ENCODE results near the gene NISCH. TPM values are rescaled to one million over a fixed set of nuclear protein-coding genes. Genes with fewer than 3 reads are reported as not detected.
A peak's percentile ranks its signal among the peaks of the same experiment; 100 is the strongest.

The NISCH gene
- total RNA-seq, 2 donors from 2014 or later = 57.3 to 58.1 TPM

- ATAC-seq (no peak), DNase-seq (peak; percentile 3 to 23)
- intact Hi-C loops (cut with DNase I, micrococcal nuclease) = no loop called here
Measured at GRCh38 chr3:52529376-52530333, 74.3 kb downstream of the NISCH start.

DNA sequence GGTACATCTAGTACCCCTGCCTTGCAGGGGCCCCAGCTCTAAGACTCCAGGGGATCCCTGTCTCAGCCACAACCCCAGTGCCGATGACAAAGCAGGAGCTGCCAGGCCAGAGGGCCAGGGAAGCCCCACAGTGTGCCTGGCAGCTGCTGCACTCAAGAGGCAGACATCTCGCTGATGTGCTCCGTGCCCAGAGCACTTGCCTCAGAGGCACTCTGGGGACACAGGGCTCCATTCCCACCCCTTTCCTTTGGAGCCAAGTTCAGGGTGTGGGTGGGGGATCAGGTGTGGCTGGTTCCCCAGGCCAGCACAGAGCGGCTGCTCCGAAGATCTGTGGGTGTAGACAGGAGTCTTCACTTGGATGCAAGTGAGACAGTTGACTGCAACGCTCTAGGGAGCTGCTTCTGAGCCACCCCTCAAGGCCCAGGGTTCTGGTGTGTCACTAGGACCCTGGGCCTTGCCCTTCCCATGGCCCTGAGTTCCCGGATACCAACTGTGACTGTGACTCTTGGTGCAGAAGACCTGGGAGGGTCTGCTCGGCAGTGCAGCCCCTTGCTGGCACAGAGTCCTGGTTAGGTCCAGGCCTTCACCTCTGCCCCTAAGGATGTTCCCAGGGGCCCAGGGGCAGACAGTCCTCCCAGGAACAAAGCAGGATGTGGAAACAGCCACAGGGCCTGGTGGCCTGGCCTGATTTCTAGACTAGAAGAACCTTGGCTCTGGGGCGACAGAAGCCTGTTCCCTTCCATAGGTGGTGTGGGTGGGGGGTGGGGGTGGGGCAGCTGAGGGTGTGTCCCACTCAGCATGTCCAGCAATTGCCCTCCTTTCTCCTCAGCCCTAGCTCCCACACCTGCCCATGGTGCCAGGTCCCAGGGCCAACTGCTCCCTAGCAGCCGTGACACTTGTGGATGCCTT is 75.8 kb downstream of the NISCH start:
- intact Hi-C loops (cut with DNase I, micrococcal nuclease) = no loop called here
- ATAC-seq (no peak), DNase-seq (peak; percentile 4 to 21)

DNA sequence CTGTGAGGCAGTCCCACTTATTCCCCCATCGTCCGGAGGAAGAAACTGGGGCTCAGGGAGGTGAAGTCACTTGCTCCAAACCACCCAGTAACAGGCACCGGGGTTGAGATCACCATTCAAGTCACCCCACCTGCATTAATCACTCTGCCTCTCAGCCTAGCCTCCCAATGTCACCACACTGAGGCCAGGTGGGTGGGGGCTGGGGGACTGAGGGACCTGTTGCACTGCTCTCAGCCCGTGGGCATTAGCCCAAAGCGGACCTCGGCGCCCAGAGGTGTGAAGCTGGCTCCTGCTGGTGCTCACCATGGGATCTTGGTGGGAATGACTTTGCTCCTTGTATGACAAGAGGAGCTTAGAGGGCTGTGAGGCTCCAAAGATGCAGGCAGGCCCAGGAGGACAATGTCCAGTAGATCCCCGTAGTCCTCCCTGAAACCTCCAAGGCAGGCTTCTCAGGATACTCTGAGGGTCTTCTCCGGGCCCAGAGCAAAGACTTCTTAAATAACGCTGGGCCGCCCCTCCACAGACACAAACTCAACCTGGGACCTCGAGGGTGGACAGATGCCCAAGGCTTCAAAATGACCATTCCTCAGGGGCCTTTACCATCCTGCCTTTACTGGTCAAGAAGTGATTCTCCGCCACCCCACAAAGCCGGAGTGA is 76.6 kb downstream of the NISCH start:
- ATAC-seq (no peak), DNase-seq (peak in 1 of 2 donors; percentile 11)
- intact Hi-C loops (cut with DNase I, micrococcal nuclease) = no loop called here

DNA sequence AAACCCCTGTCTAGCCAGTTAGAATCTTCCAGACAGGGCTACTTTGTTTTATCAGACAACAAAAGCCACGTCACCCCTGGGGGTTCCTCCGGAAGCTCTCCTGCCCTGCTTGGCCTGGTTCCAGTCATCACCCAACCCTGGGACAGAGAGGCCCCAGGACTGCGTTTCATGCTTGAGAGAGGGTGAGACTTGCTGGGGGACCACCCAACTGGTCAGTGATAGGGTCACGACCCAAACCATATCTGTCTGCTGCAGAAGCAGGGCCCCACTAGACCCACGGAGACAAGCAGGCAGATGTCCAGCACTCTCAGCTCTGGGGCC is 77.1 kb downstream of the NISCH start:
- no peak for ATAC-seq
- DNase-seq = peak in 1 of 2 donors; percentile 32
- intact Hi-C loops (cut with DNase I, micrococcal nuclease) = no loop called here

GRCh38 chr3:52532838-52533622 is 77.6 kb downstream of the NISCH start:
- peak in 1 of 2 donors; percentile 50 for DNase-seq
- intact Hi-C loops (cut with DNase I, micrococcal nuclease) = no loop called here
- no peak for ATAC-seq

- ATAC-seq = peak; percentile 23
- peak in 1 of 2 donors; percentile 69 for DNase-seq
- intact Hi-C loops (cut with DNase I, micrococcal nuclease) = no loop called here
Measured at GRCh38 chr3:52533623-52534280, 78.3 kb downstream of the NISCH start, which contains the start of gene NT5DC2. TSS of gene NT5DC2 (minus strand) at chr3:52533857. CDS start at chr3:52533737, 120 bp downstream.

DNA sequence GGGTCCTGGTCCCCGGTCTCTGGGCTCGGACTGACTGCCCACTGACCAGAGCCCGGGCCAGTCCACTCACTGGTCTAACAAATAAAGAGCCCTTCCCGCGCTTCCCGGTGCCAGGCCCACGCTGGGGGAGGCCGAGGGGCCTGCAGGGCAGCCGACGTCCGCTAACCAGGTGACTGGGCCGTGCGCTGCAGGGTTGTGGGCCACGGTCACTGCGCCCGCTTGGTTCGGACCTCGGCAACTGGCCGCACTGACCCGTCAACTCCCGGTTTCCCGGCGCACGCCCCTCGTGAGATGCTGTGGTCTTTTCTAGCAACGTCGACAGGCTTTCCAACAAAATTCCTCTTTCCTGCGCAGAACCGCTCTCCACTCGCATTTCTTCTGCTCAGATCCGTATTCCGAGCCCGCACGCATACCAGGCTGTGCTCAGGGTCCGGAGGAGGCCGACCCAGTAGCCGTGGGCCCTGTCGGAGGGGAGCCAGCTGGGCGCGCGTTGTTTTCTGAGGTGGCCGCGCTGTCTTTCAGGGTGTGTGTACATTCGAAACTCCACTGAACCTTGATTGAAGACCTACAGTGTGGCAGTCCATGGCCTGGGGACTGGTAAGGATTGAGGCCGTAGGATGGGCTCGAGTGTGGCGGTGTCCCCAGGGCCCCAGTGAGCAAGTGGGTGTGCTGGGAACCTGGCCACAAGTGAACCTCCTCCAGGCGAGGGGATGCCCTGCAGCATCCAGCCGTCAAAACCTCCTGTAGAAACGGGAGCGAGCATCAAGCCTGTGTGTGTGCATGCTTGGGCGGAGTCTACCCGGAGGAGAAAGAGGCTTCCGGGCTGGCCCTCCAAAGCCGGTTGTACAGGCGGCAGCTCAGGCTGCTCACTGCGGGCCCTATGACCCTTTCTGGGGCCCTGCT is 79.1 kb downstream of the NISCH start:
- intact Hi-C loops (cut with DNase I, micrococcal nuclease) = no loop called here
- ATAC-seq (no peak), DNase-seq (peak in 1 of 2 donors; percentile 29)

DNA sequence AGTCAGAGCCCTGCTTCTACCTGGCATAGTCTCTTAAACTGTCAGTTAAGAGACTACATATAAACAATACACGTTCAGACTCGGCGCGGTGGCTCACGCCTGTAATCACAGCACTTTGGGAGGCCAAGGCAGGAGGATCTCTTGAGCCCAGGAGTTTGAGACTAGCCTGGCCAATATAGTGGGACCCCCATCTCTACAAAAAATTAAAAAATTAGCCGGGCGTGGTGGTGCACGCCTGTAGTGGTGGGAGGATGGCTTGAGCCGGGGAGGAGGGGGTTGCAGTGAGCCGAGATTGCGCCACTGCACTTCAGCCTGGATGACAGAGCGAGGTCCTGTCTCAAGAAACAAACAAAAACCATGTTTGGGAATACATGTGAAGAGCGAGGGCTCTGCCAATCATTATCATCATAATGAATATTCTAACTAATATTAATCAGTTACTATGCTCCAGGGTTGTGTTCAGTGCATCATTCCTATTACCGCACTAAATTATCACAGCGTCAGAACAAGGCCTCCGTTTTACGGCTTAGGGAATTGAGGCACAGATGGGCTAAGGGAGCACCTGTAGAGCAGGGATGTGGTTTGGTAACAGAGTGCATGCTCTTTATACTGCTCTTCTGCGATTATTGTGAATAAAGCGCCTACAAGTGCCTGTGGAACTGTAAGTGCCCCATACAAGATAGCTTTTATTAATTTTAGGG is 80.2 kb downstream of the NISCH start:
- ATAC-seq (no peak), DNase-seq (peak in 1 of 2 donors; percentile 14)
- intact Hi-C loops (cut with DNase I, micrococcal nuclease) = no loop called here

- intact Hi-C loops (cut with DNase I, micrococcal nuclease) = no loop called here
- DNase-seq = no peak
- no peak for ATAC-seq
Measured at GRCh38 chr3:52536112-52536368, 80.6 kb downstream of the NISCH start.

DNA sequence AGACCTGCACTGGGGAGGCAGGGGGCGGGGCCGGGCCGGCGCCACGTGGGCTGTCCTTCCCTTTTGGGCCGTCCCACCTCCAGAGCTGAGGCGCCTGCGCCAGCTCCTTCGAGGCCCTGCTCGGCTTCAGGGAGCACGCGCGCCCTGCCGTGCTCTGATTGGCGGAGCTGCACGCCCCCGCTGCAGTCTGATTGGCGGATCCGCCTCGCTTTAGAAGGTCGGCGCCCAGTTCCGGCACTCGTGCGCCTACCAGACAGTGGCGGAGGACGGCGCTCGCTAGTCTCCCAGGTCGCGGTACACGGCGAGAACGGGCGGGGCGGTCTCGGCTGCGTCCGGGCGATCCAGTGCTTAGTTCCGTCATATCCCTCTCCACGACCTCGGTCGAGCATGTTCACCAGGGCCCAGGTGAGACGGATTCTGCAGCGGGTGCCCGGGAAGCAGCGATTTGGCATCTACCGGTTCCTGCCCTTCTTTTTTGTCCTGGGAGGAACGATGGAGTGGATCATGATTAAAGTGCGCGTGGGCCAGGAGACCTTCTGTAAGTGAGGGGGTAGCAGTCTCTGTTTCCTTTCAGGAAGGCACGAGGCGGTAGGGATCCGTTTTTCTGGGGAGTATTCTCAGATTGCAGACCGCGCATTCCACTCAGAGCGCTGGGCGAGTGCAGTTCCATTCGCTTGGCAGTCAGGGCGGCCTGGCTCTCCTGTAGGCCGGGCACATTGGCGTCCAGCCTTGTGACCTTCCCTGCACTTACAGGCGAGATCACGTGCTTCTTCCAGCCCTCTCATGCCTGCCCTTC is 81.2 kb downstream of the NISCH start, which contains the start of gene UQCC5:
TSS of gene UQCC5 (plus strand) at position 237 of the 796 bp plus-strand sequence. CDS start at position 388, 151 bp downstream.
- peak; percentile 98 for DNase-seq
- intact Hi-C loops (cut with DNase I, micrococcal nuclease) = no loop called here
- ATAC-seq = peak; percentile 90

- intact Hi-C loops (cut with DNase I, micrococcal nuclease) = no loop called here
- ATAC-seq (peak; percentile 26), DNase-seq (no peak)
Measured at GRCh38 chr3:52537165-52537620, 81.8 kb downstream of the NISCH start.

DNA sequence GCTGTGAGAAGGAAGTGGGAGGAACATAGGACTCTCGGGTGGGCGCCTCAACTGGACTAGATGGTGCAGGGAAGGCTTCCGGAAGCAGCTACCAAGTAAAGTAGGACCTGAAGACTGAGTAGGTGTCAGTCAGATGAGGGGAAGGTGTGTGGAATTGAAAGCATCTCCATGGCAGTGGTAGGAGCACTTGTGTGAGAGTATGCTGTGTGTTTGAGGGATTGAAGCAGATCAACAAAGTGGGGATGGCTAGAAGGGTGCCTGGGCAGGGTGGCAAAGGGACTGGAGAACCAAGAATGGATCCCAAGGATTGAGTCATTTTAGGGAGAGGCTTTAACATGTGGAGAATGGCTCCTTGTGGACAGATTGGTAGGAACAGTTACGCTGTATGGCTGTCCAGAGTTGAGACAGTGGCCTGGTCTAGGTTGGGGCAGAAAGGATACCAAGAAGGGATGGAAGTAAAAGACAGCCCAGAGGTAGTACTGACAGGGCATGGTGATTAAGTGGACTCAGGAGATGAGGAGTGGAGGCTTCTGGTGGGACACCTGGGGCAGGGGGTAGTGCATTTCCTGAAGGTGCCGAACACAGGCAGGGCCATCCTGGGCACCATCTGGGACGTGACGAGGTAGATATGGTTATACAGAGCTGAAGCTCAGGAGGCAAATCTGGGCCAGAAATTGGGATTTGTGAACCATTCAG is 82.5 kb downstream of the NISCH start:
- DNase-seq (peak in 1 of 2 donors; percentile 15), ATAC-seq (no peak)
- intact Hi-C loops (cut with DNase I, micrococcal nuclease) = no loop called here

DNA sequence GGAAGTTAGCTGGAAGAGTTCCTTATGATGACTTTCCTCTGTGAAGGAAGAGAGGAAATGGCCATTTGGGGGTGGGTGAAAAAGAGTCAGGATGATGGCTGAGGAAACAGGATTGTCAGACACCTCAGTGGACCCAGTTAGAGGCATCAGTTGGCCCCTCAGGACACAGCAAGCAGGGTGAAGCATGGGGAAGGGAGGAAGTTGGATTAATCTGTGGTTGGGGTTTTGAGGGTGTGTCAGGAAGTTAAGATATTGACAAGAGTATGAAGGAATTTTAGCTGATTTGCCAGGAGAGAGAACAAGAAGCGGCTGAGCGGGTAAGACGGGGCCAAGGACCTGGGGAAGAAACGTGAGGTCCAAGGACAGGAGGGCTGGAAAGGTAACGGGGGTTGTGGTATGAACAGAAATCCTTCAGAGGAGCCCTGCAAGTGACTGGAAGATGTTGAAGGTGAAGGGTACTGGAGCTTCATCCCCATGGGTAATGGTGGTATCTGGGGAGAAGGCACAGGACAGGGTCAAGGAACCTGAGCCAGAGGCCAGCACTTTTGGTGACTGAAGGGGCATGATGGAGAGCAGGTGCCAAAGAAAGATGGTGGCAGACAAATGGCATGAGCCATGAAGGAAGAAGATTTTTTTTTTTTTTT is 83.7 kb downstream of the NISCH start:
- intact Hi-C loops (cut with DNase I, micrococcal nuclease) = no loop called here
- ATAC-seq (no peak), DNase-seq (no peak)

- ATAC-seq = no peak
Measured at GRCh38 chr3:52541050-52541449, 85.6 kb downstream of the NISCH start.

More at GRCh38 chr3:52541050-52541449, 85.6 kb downstream of the NISCH start:
- intact Hi-C loops (cut with DNase I, micrococcal nuclease) = no loop called here
- DNase-seq = no peak

Measured in left colon (tissue), 2 donors.